Ovary (tissue), 3 donors: ENCODE measurements around the gene PIK3AP1.

ENCODE experiments used
- POLR2A ChIP-seq: fragments of 450-650 bp; IDR thresholded peaks from one replicate; pipeline ENCODE4 v1.6.1; 2017; ENCODE audit warnings: antibody characterized with exemption, mild to moderate bottlenecking, moderate library complexity
- TF ChIP-seq, protein P1 (sequence below), 3 donors: fragments of 450-650 bp in 2 of 3; fragments of 200-600 bp in 1 of 3; IDR thresholded peaks; one replicate each; pipeline versions ENCODE4 v1.5.1 to v1.8.0; 2016 to 2022; ENCODE audit warnings: antibody characterized with exemption in 3 of 3, mild to moderate bottlenecking in 1 of 3
- donor health status: DM: no; HTN: no; CAD: no.

DNA sequence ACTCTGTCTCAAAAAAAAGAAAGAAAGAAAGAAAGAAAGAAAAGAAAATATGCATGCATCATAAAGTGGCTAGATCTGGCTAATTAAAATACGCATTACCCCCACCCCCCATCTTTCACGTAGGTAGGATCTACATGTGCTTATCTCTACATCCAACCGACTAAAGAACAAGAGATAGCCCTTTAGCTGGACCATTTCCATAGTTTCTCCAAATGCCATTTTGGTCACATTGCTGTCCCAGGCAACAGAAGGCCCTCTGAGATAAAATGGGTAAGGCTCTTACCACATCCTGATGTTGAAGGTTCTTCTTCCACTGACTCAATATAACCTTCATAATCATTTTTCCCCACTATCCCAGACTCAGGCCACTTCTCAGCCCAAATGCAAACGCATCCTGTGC, 31.5 kb downstream of the PIK3AP1 start:
- TF ChIP-seq, protein P1, sequence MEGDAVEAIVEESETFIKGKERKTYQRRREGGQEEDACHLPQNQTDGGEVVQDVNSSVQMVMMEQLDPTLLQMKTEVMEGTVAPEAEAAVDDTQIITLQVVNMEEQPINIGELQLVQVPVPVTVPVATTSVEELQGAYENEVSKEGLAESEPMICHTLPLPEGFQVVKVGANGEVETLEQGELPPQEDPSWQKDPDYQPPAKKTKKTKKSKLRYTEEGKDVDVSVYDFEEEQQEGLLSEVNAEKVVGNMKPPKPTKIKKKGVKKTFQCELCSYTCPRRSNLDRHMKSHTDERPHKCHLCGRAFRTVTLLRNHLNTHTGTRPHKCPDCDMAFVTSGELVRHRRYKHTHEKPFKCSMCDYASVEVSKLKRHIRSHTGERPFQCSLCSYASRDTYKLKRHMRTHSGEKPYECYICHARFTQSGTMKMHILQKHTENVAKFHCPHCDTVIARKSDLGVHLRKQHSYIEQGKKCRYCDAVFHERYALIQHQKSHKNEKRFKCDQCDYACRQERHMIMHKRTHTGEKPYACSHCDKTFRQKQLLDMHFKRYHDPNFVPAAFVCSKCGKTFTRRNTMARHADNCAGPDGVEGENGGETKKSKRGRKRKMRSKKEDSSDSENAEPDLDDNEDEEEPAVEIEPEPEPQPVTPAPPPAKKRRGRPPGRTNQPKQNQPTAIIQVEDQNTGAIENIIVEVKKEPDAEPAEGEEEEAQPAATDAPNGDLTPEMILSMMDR (IDR thresholded peaks at IDR 0.05): no peak
- TF ChIP-seq POLR2A: no peak
